IPS DF 4.7 (cell line): ENCODE measurements around the gene CEP68.

Experiments
- DNase-seq: peaks from one replicate; pipeline ENCODE4 v3.0.0-alpha.2; 2013; ENCODE audit warnings: low spot score; ENCODE audit errors: extremely low read depth

CEP68 gene

GRCh38 chr2:65057391-65058052, 1.3 kb downstream of the CEP68 start:
- no peak for DNase-seq

- no peak for DNase-seq
These were observed 2.9 kb downstream of the CEP68 start for GRCh38 chr2:65059071-65059470.

GRCh38 chr2:65061146-65061909, 5.1 kb downstream of the CEP68 start:
- no peak for DNase-seq

- no peak for DNase-seq
These were observed 5.7 kb downstream of the CEP68 start for GRCh38 chr2:65061910-65062339.

GRCh38 chr2:65062843-65063825, 6.9 kb downstream of the CEP68 start:
- DNase-seq, result no peak

- no peak for DNase-seq
These were observed 8.7 kb downstream of the CEP68 start for GRCh38 chr2:65064728-65065552.

GRCh38 chr2:65067806-65068553, 11.8 kb downstream of the CEP68 start:
- DNase-seq, result no peak

- no peak for DNase-seq
These were observed 13.2 kb downstream of the CEP68 start for GRCh38 chr2:65069439-65069824.

GRCh38 chr2:65070172-65070830, 14.1 kb downstream of the CEP68 start:
- DNase-seq, result no peak

GRCh38 chr2:65070856-65071255, 14.6 kb downstream of the CEP68 start:
- DNase-seq, result no peak

GRCh38 chr2:65071499-65072180, 15.4 kb downstream of the CEP68 start:
- DNase-seq, result no peak

- DNase-seq, result no peak
These were observed 16.2 kb downstream of the CEP68 start for GRCh38 chr2:65072181-65072970.

- no peak for DNase-seq
These were observed 17.8 kb downstream of the CEP68 start for GRCh38 chr2:65073879-65074565.

GRCh38 chr2:65075176-65075575, 19.0 kb downstream of the CEP68 start:
- DNase-seq, result no peak

- no peak for DNase-seq
These were observed 19.6 kb downstream of the CEP68 start for GRCh38 chr2:65075605-65076344.

- DNase-seq, result no peak
These were observed 20.1 kb downstream of the CEP68 start for GRCh38 chr2:65076345-65076710.

GRCh38 chr2:65077898-65078297, 21.7 kb downstream of the CEP68 start:
- no peak for DNase-seq
